ENCODE results near the gene NSMF.
"Not testable (repeated sequence)": the region's sequence is repeated elsewhere in the genome, so short reads cannot be mapped to it uniquely, and the experiment has no call there.

NSMF gene

GRCh38 chr9:137455359-137455991 is 3.7 kb downstream of the NSMF start:
- peak overlapping the region; percentile 59 for H3K4me3 ChIP-seq (ENCODE audit: low read depth, low read length)
- TF ChIP-seq CTCF (IDR thresholded peaks at IDR 0.05; ENCODE audit: borderline replicate concordance, insufficient read depth, low read depth, low read length) = no peak

DNA sequence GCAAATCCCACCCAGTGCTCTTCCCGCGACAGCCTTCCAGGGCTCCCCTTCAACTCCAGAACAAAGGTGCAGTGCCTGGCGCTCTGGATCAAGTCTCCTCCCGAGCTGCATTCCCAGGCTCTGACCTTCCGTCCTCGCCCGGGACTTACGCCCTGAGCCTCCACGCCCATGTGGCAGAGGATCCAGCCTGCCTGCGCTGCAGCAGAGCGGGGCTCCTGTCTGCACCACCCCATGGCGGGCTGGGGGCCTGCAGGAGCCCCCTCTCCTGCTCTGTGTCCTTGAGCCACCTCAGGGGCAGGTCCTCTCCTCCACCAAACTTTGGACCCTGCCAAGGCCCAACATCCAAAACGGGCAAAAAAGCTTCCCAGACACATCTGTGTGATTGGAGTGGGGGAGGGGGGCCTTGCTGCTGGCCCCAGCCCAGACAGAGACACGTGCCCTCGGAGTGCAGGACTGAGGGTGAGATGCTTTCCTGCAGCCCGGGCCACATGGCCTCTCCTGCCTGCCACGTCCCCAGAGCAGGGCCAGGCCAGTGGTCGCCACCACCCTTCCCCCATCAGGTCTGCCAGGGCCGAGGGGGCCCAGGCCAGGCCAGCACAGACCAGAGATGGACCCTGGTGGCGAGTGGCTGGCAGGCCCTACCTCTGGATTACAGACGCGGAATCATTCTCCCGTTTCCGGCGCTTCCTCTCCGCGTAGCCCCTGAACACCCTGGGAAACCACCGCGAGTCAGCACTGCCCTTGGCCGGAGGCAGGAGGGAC is 4.4 kb downstream of the NSMF start:
- TF ChIP-seq CTCF (IDR thresholded peaks at IDR 0.05; ENCODE audit: borderline replicate concordance, insufficient read depth, low read depth, low read length) = no peak

GRCh38 chr9:137454145-137454596 is 5.0 kb downstream of the NSMF start:
- peak overlapping the region; percentile 59 for H3K4me3 ChIP-seq (ENCODE audit: low read depth, low read length)
- no peak for TF ChIP-seq CTCF (IDR thresholded peaks at IDR 0.05; ENCODE audit: borderline replicate concordance, insufficient read depth, low read depth, low read length)

More for the DNA sequence above, 4.4 kb downstream of the NSMF start:
- peak overlapping the region; percentile 59 for H3K4me3 ChIP-seq (ENCODE audit: low read depth, low read length)

- no peak for TF ChIP-seq CTCF (IDR thresholded peaks at IDR 0.05; ENCODE audit: borderline replicate concordance, insufficient read depth, low read depth, low read length)
- H3K4me3 ChIP-seq (ENCODE audit: low read depth, low read length) = no peak overlapping the region
Observed at GRCh38 chr9:137453643-137454081, 5.5 kb downstream of the NSMF start.

- H3K4me3 ChIP-seq (ENCODE audit: low read depth, low read length) = no peak overlapping the region
- TF ChIP-seq CTCF (IDR thresholded peaks at IDR 0.05; ENCODE audit: borderline replicate concordance, insufficient read depth, low read depth, low read length) = no peak
Observed at GRCh38 chr9:137452761-137453642, 6.1 kb downstream of the NSMF start.

- no peak for TF ChIP-seq CTCF (IDR thresholded peaks at IDR 0.05; ENCODE audit: borderline replicate concordance, insufficient read depth, low read depth, low read length)
- H3K4me3 ChIP-seq (ENCODE audit: low read depth, low read length) = no peak overlapping the region
Observed at GRCh38 chr9:137452006-137452760, 7.0 kb downstream of the NSMF start.

- H3K4me3 ChIP-seq (ENCODE audit: low read depth, low read length) = not testable (repeated sequence)
Observed at GRCh38 chr9:137451264-137452005, 7.7 kb downstream of the NSMF start.

DNA sequence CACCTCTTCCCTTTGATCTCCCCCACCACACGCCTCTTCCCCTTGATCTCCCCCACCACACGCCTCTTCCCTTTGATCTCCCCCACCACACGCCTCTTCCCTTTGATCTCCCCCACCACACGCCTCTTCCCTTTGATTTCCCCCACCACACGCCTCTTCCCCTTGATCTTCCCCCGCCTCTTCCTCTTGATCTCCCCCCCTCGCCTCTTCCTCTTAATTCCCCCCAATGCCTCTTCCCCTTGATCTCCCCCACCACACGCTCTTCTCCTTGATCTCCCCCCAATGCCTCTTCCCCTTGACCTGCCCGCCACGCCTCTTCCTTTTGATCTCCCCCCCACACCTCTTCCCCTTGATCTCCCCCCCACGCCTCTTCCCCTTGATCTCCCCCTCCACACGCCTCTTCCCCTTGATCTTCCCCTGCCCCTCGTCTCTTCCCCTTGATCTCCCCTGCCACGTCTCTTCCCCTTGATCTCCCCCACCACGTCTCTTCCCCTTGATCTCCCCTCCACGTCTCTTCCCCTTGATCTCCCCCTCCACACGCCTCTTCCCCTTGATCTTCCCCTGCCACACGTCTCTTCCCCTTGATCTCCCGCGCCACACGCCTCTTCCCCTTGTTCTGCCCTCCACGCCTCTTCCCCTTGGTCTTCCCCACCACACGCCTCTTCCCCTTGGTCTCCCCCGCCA is 8.5 kb downstream of the NSMF start:
- H3K4me3 ChIP-seq (ENCODE audit: low read depth, low read length) = not testable (repeated sequence)

All from GM12875 (cell line).